Measurements from ENCODE around the gene P3H3. TPM values are rescaled to one million over a fixed set of nuclear protein-coding genes. Genes with fewer than 3 reads are reported as not detected.
A peak's percentile ranks its signal among the peaks of the same experiment; 100 is the strongest.

P3H3 gene
- total and polyA plus RNA-seq, 2 experiments from 2014 or later: 16.4 to 38.2 TPM

DNA sequence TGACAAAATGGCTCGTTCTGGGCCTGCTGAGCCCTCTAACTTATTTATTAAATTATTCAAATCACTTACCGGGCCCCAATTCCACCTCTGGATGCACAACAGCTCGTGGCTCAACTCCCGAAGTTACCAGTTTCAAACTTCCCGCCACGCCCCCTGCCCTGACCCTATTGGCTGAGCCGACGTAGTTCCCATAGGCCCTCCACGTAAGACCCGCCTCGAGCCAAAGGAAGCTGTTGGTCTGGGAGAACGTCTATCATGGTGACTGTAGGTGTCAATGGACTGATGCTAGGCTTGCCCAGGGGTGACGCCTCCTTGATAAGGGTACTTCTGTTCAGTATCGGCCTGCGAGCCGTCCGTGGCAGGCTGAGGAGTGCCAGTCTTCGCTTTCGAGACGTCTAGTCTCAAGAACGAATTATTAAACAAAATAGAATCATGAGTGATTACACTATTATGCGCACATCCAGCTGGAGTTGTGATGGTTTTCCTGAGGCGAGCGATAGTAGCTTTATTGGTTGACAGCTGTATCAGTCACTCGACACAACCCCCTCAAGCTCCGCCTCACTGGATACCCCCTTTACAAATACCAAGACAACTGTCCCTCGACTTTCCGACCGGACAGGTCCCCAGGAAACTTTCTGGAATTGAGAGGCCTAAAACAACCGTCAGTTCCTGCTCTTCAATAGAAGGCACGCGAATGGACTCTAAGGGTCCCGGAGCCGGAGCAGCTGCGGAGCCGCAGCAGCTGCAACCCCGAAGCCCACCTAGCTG is 23.1 kb downstream of the P3H3 start, which contains the start of gene CDCA3:
CDCA3 (minus strand) TSS at position 134 of the 768 bp plus-strand sequence. CDS start 334 bp downstream, outside the sequence.
- H3K4me3 ChIP-seq: peak within 1 kb of the TSS; percentile 80
- H3K9me3 Mint-ChIP-seq: no peaks in the 10 kb centered on the region
- H3K4me3 Mint-ChIP-seq: peak within 1 kb of the TSS; percentile 95
- H3K4me1 Mint-ChIP-seq: peaks cover 15% of the 10 kb centered on the region
- H2AFZ ChIP-seq: peak within 1 kb of the TSS; percentile 69
- peaks cover 14% of the 10 kb centered on the region; the same call in 1 of the 2 replicates for H3F3A ChIP-seq (replicated peaks; ENCODE audit: low read depth)
- H4K20me1 ChIP-seq (replicated peaks; ENCODE audit: insufficient read depth): peaks cover 4% of the 10 kb centered on the region; the same call in 1 of the 2 replicates
- H3K27me3 Mint-ChIP-seq (ENCODE audit: insufficient read depth, low read depth, poor library complexity): peaks cover 30% of the 10 kb centered on the region
- no peaks in the 10 kb centered on the region for H3K27me3 ChIP-seq (ENCODE audit: insufficient read depth)
- ATAC-seq (peak; percentile 77), DNase-seq (ENCODE audit: low spot score) (peak; percentile 100)
- peaks cover 41% of the 10 kb centered on the region for H3K79me2 ChIP-seq (replicated peaks; ENCODE audit: insufficient read depth)
- H3K4me1 ChIP-seq (ENCODE audit: insufficient read depth): peaks cover 19% of the 10 kb centered on the region
- H3K27ac ChIP-seq (ENCODE audit: low read depth): peak within 1 kb of the TSS; percentile 20; the same call in 1 of the 2 replicates
- no peaks in the 10 kb centered on the region for H3K9me2 ChIP-seq (ENCODE audit: insufficient read depth)
- TF ChIP-seq EZH2 (IDR thresholded peaks at IDR 0.05; ENCODE audit: low read depth, unreplicated experiment) (no peak), ZNF462 (CRISPR knock-in tag; IDR thresholded peaks at IDR 0.05) (no peak), CREB1 (CRISPR knock-in tag; IDR thresholded peaks at IDR 0.05; ENCODE audit: low read depth) (peak; percentile 89), POLR2AphosphoS5 (IDR thresholded peaks at IDR 0.05; ENCODE audit: low read depth) (peak; percentile 69)
- peaks cover 26% of the 10 kb centered on the region for H3K36me3 ChIP-seq (ENCODE audit: insufficient read depth)
- peaks cover 49% of the 10 kb centered on the region for H3K36me3 Mint-ChIP-seq (ENCODE audit: low read depth)
- H3K4me2 ChIP-seq: peak within 1 kb of the TSS; percentile 78
- peak within 1 kb of the TSS; percentile 99 for H3K27ac Mint-ChIP-seq
